GM19043 (cell line): ENCODE results near the gene C1orf52.

Source experiments
- ATAC-seq: cut with Tn5 transposase; IDR thresholded peaks from one replicate; pipeline ENCODE4 v1.9.1; 2021; ENCODE audit warnings: low read depth; ENCODE audit not compliant: unreplicated experiment

C1orf52 gene

GRCh38 chr1:85201340-85202091 is 57.9 kb downstream of the C1orf52 start:
- ATAC-seq, result peak; percentile 35

- peak; percentile 64 for ATAC-seq
Measured at GRCh38 chr1:85200463-85201339, 58.8 kb downstream of the C1orf52 start, which contains the start of gene SYDE2. Gene SYDE2 (minus strand): TSS chr1:85201016. CDS start chr1:85200996, 20 bp downstream.
